Neural cell (in vitro differentiated cells): ENCODE data around the gene USP34.

Source experiments
- CTCF ChIP-seq: fragments of 450-650 bp; IDR thresholded peaks from 2 replicates; pipeline ENCODE4 v1.5.1; 2014; ENCODE audit warnings: antibody characterized with exemption, mild to moderate bottlenecking, moderate library complexity; ENCODE audit not compliant: poor library complexity, severe bottlenecking
- EP300 ChIP-seq: fragments of 450-650 bp; conservative IDR thresholded peaks from 2 replicates; pipeline ENCODE4 v1.6.1; 2014; ENCODE audit warnings: antibody characterized with exemption, mild to moderate bottlenecking, moderate library complexity; ENCODE audit not compliant: poor library complexity, severe bottlenecking
- EZH2 ChIP-seq: fragments of 200-600, 300-800 bp; shearing (Covaris generic), sonication (generic); IDR thresholded peaks from 2 replicates; pipeline ENCODE4 v1.6.1; 2014; ENCODE audit warnings: antibody characterized with exemption, low read length, borderline replicate concordance, mild to moderate bottlenecking; ENCODE audit not compliant: insufficient read depth, poor library complexity, severe bottlenecking
- MXI1 ChIP-seq: fragments of 450-650 bp; conservative IDR thresholded peaks from 2 replicates; pipeline ENCODE4 v1.6.1; 2014; ENCODE audit warnings: antibody characterized with exemption, mild to moderate bottlenecking; ENCODE audit not compliant: poor library complexity, severe bottlenecking
- POLR2AphosphoS5 ChIP-seq: IDR thresholded peaks from 2 replicates; pipeline ENCODE4 v1.6.1; 2012
- RAD21 ChIP-seq: fragments of 450-650 bp; conservative IDR thresholded peaks from 2 replicates; pipeline ENCODE4 v1.6.1; 2014; ENCODE audit warnings: antibody characterized with exemption, mild to moderate bottlenecking, moderate library complexity
- SMC3 ChIP-seq: fragments of 450-650 bp; conservative IDR thresholded peaks from 2 replicates; pipeline ENCODE4 v1.6.1; 2014; ENCODE audit warnings: antibody characterized with exemption, mild to moderate bottlenecking, moderate library complexity; ENCODE audit not compliant: poor library complexity
- TAF1 ChIP-seq: IDR thresholded peaks from 2 replicates; pipeline ENCODE4 v1.6.1; 2012; ENCODE audit warnings: low read depth
- TF ChIP-seq, protein P1 (sequence below): IDR thresholded peaks from 2 replicates; pipeline ENCODE4 v1.6.1; 2012; ENCODE audit warnings: borderline replicate concordance

GRCh38 chr2:61334466-61334865 lies 136.4 kb downstream of the USP34 start:
- TF ChIP-seq SMC3: no peak
- no peak for TF ChIP-seq EZH2
- no peak for TF ChIP-seq CTCF
- no peak for TF ChIP-seq POLR2AphosphoS5
- TF ChIP-seq RAD21: no peak
- no peak for TF ChIP-seq TAF1
- TF ChIP-seq, protein P1, sequence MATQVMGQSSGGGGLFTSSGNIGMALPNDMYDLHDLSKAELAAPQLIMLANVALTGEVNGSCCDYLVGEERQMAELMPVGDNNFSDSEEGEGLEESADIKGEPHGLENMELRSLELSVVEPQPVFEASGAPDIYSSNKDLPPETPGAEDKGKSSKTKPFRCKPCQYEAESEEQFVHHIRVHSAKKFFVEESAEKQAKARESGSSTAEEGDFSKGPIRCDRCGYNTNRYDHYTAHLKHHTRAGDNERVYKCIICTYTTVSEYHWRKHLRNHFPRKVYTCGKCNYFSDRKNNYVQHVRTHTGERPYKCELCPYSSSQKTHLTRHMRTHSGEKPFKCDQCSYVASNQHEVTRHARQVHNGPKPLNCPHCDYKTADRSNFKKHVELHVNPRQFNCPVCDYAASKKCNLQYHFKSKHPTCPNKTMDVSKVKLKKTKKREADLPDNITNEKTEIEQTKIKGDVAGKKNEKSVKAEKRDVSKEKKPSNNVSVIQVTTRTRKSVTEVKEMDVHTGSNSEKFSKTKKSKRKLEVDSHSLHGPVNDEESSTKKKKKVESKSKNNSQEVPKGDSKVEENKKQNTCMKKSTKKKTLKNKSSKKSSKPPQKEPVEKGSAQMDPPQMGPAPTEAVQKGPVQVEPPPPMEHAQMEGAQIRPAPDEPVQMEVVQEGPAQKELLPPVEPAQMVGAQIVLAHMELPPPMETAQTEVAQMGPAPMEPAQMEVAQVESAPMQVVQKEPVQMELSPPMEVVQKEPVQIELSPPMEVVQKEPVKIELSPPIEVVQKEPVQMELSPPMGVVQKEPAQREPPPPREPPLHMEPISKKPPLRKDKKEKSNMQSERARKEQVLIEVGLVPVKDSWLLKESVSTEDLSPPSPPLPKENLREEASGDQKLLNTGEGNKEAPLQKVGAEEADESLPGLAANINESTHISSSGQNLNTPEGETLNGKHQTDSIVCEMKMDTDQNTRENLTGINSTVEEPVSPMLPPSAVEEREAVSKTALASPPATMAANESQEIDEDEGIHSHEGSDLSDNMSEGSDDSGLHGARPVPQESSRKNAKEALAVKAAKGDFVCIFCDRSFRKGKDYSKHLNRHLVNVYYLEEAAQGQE: no peak
- no peak for TF ChIP-seq MXI1
- TF ChIP-seq EP300: no peak
